Measurements from ENCODE around the gene RGS17. TPM values are rescaled to one million over a fixed set of nuclear protein-coding genes. Genes with fewer than 3 reads are reported as not detected.
"Not testable (repeated sequence)": the region's sequence is repeated elsewhere in the genome, so short reads cannot be mapped to it uniquely, and the experiment has no call there.

RGS17 gene
- total RNA-seq, 1 donor from 2014 or later = under 0.01 TPM

GRCh38 chr6:153129873-153130514 lies 1.1 kb downstream of the RGS17 start:
- peaks cover 18 to 38% (median 28%) of the 10 kb centered on the region in 3 donors for H3K27me3 ChIP-seq (ENCODE audit: control insufficient read depth in 3 of 3, insufficient read depth in 3 of 3, low read length in 3 of 3)
- H3K9me3 ChIP-seq (ENCODE audit: control insufficient read depth in 3 of 3, low read length in 3 of 3) = no peaks in the 10 kb centered on the region
- H3K36me3 ChIP-seq (ENCODE audit: control insufficient read depth in 3 of 3, insufficient read depth in 3 of 3, low read length in 3 of 3) = no peaks in the 10 kb centered on the region
- H3K4me3 ChIP-seq (ENCODE audit: low read length in 3 of 3) = peak overlapping the region; percentile 70 to 73 (median 71)
- H3K27ac ChIP-seq (ENCODE audit: low read depth, low read length) = no peak overlapping the region
- peaks cover 13 to 16% (median 15%) of the 10 kb centered on the region in 3 donors for H3K4me1 ChIP-seq (ENCODE audit: control insufficient read depth in 3 of 3, insufficient read depth in 3 of 3, low read length in 3 of 3)
- H3K9ac ChIP-seq (ENCODE audit: low read depth in 1 of 3, low read length in 3 of 3) = peak overlapping the region; percentile 14 to 57 (median 33)

DNA sequence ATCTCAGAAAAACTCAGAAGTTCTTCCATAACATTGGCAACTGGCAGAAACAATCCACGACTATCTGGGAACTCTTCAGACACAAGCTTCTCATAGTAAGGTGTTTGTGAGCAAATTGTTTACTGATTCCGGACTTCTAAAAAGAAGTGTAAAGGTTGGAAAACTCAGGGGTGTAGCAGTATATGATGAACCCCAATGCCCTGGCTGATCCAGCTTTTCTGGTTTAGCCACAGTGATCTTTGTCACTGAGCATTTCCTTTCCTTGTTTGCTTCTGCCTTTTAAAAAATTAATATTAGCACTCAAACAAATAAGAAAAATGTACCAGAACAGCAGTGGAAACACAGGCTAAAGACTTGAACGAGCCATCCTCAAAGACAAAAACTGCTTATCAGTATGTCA lies 4.9 kb downstream of the RGS17 start:
- Histone ChIP-seq H3K9me3 (ENCODE audit: control insufficient read depth in 3 of 3, low read length in 3 of 3) (no peaks in the 10 kb centered on the region), H3K27ac (ENCODE audit: low read depth, low read length) (no peak overlapping the region), H3K27me3 (ENCODE audit: control insufficient read depth in 3 of 3, insufficient read depth in 3 of 3, low read length in 3 of 3) (peaks cover 18 to 38% (median 28%) of the 10 kb centered on the region in 3 donors), H3K9ac (ENCODE audit: low read depth in 1 of 3, low read length in 3 of 3) (no peak overlapping the region), H3K36me3 (ENCODE audit: control insufficient read depth in 3 of 3, insufficient read depth in 3 of 3, low read length in 3 of 3) (no peaks in the 10 kb centered on the region), H3K4me3 (ENCODE audit: low read length in 3 of 3) (no peak overlapping the region), H3K4me1 (ENCODE audit: control insufficient read depth in 3 of 3, insufficient read depth in 3 of 3, low read length in 3 of 3) (peaks cover 13 to 15% (median 13%) of the 10 kb centered on the region in 3 donors)

- no peak overlapping the region for H3K27ac ChIP-seq (ENCODE audit: low read depth, low read length)
- no peaks in the 10 kb centered on the region for H3K9me3 ChIP-seq (ENCODE audit: control insufficient read depth in 3 of 3, low read length in 3 of 3)
- H3K4me3 ChIP-seq (ENCODE audit: low read length in 3 of 3) = no peak overlapping the region
- peaks cover 4 to 9% (median 6%) of the 10 kb centered on the region in 3 donors for H3K4me1 ChIP-seq (ENCODE audit: control insufficient read depth in 3 of 3, insufficient read depth in 3 of 3, low read length in 3 of 3)
- no peaks in the 10 kb centered on the region for H3K36me3 ChIP-seq (ENCODE audit: control insufficient read depth in 3 of 3, insufficient read depth in 3 of 3, low read length in 3 of 3)
- H3K27me3 ChIP-seq (ENCODE audit: control insufficient read depth in 3 of 3, insufficient read depth in 3 of 3, low read length in 3 of 3) = peaks cover 13 to 33% (median 22%) of the 10 kb centered on the region in 3 donors
- H3K9ac ChIP-seq (ENCODE audit: low read depth in 1 of 3, low read length in 3 of 3) = no peak overlapping the region
These were observed 6.0 kb downstream of the RGS17 start for GRCh38 chr6:153125032-153125431.

GRCh38 chr6:153123801-153124200 lies 7.3 kb downstream of the RGS17 start:
- H3K9me3 ChIP-seq (ENCODE audit: control insufficient read depth in 3 of 3, low read length in 3 of 3) = no peaks in the 10 kb centered on the region

DNA sequence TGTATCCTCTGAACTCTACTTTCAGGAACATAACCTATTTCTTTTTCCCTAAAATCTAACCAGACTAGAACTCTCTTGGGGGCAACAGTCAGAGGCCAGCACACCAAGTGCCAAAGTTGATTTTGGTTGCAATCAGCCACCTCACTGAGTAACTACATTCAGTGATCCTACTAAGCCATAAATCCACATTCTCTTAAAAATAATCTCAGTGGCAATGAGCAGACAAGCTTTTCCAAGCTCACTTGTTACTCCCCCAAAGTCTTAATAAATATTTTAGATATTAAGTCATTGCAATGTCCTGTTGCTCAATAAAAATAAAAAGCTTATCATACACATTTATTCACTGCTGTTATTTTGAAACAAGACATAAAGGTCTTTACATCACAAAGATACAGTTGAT lies 9.8 kb downstream of the RGS17 start:
- H3K9ac ChIP-seq (ENCODE audit: low read depth in 1 of 3, low read length in 3 of 3) = no peak overlapping the region
- peaks cover 0 to 2% (median 0%) of the 10 kb centered on the region in 3 donors for H3K27me3 ChIP-seq (ENCODE audit: control insufficient read depth in 3 of 3, insufficient read depth in 3 of 3, low read length in 3 of 3)
- no peak overlapping the region for H3K4me3 ChIP-seq (ENCODE audit: low read length in 3 of 3)
- H3K4me1 ChIP-seq (ENCODE audit: control insufficient read depth in 3 of 3, insufficient read depth in 3 of 3, low read length in 3 of 3) = no peaks in the 10 kb centered on the region
- H3K36me3 ChIP-seq (ENCODE audit: control insufficient read depth in 3 of 3, insufficient read depth in 3 of 3, low read length in 3 of 3) = no peaks in the 10 kb centered on the region
- no peak overlapping the region for H3K27ac ChIP-seq (ENCODE audit: low read depth, low read length)
- H3K9me3 ChIP-seq (ENCODE audit: control insufficient read depth in 3 of 3, low read length in 3 of 3) = no peaks in the 10 kb centered on the region

More at GRCh38 chr6:153123801-153124200, 7.3 kb downstream of the RGS17 start:
- no peak overlapping the region for H3K9ac ChIP-seq (ENCODE audit: low read depth in 1 of 3, low read length in 3 of 3)
- H3K36me3 ChIP-seq (ENCODE audit: control insufficient read depth in 3 of 3, insufficient read depth in 3 of 3, low read length in 3 of 3) = no peaks in the 10 kb centered on the region
- no peak overlapping the region for H3K27ac ChIP-seq (ENCODE audit: low read depth, low read length)
- no peak overlapping the region for H3K4me3 ChIP-seq (ENCODE audit: low read length in 3 of 3)
- no peaks in the 10 kb centered on the region for H3K4me1 ChIP-seq (ENCODE audit: control insufficient read depth in 3 of 3, insufficient read depth in 3 of 3, low read length in 3 of 3)
- peaks cover 8 to 22% (median 14%) of the 10 kb centered on the region in 3 donors for H3K27me3 ChIP-seq (ENCODE audit: control insufficient read depth in 3 of 3, insufficient read depth in 3 of 3, low read length in 3 of 3)

- Histone ChIP-seq H3K9me3 (ENCODE audit: control insufficient read depth in 3 of 3, low read length in 3 of 3) (no peaks in the 10 kb centered on the region), H3K9ac (ENCODE audit: low read depth in 1 of 3, low read length in 3 of 3) (no peak overlapping the region), H3K36me3 (ENCODE audit: control insufficient read depth in 3 of 3, insufficient read depth in 3 of 3, low read length in 3 of 3) (no peaks in the 10 kb centered on the region), H3K27me3 (ENCODE audit: control insufficient read depth in 3 of 3, insufficient read depth in 3 of 3, low read length in 3 of 3) (no peaks in the 10 kb centered on the region), H3K4me1 (ENCODE audit: control insufficient read depth in 3 of 3, insufficient read depth in 3 of 3, low read length in 3 of 3) (no peaks in the 10 kb centered on the region), H3K27ac (ENCODE audit: low read depth, low read length) (no peak overlapping the region), H3K4me3 (ENCODE audit: low read length in 3 of 3) (no peak overlapping the region)
These were observed 12.8 kb downstream of the RGS17 start for GRCh38 chr6:153117986-153118879.

DNA sequence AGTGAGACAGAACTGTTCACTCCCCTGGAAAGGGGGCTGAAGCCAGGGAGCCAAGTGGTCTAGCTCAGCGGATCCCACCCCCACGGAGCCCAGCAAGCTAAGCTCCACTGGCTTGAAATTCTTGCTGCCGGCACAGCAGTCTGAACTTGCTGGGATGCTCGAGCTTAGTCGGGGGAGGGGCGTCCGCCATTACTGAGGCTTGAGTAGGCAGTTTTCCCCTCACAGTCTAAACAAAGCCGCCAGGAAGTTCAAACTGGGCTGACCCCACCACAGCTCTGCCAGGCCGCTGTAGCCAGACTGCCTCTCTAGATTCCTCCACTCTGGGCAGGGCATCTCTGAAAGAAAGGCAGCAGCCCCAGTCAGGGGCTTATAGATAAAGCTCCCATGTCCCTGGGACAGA lies 20.0 kb downstream of the RGS17 start:
- not testable (repeated sequence) for H3K27ac ChIP-seq (ENCODE audit: low read depth, low read length); H3K9me3 ChIP-seq (ENCODE audit: control insufficient read depth in 3 of 3, low read length in 3 of 3); H3K9ac ChIP-seq (ENCODE audit: low read depth in 1 of 3, low read length in 3 of 3); H3K4me1 ChIP-seq (ENCODE audit: control insufficient read depth in 3 of 3, insufficient read depth in 3 of 3, low read length in 3 of 3); H3K4me3 ChIP-seq (ENCODE audit: low read length in 3 of 3); H3K36me3 ChIP-seq (ENCODE audit: control insufficient read depth in 3 of 3, insufficient read depth in 3 of 3, low read length in 3 of 3); H3K27me3 ChIP-seq (ENCODE audit: control insufficient read depth in 3 of 3, insufficient read depth in 3 of 3, low read length in 3 of 3)

DNA sequence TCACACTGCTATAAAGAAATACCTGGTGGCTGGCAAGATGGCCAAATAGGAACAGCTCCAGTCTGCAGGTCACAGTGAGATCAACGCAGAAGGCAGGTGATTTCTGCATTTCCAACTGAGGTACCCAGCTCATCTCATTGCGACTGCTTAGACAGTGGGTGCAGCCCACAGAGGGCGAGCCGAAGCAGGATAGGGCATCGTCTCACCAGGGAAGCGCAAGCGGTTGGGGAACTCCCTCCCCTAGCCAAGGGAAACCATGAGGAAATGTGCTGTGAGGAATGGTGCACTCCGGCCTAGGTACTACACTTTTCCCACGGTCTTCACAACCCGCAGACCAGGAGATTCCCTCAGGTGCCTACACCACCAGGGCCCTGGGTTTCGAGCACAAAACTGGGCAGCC lies 20.5 kb downstream of the RGS17 start:
- H3K9me3 ChIP-seq (ENCODE audit: control insufficient read depth in 3 of 3, low read length in 3 of 3); H3K27ac ChIP-seq (ENCODE audit: low read depth, low read length); H3K4me1 ChIP-seq (ENCODE audit: control insufficient read depth in 3 of 3, insufficient read depth in 3 of 3, low read length in 3 of 3); H3K9ac ChIP-seq (ENCODE audit: low read depth in 1 of 3, low read length in 3 of 3); H3K27me3 ChIP-seq (ENCODE audit: control insufficient read depth in 3 of 3, insufficient read depth in 3 of 3, low read length in 3 of 3); H3K4me3 ChIP-seq (ENCODE audit: low read length in 3 of 3); H3K36me3 ChIP-seq (ENCODE audit: control insufficient read depth in 3 of 3, insufficient read depth in 3 of 3, low read length in 3 of 3): not testable (repeated sequence)

GRCh38 chr6:153108315-153108714 lies 22.8 kb downstream of the RGS17 start:
- Histone ChIP-seq H3K27me3 (ENCODE audit: control insufficient read depth in 3 of 3, insufficient read depth in 3 of 3, low read length in 3 of 3) (no peaks in the 10 kb centered on the region), H3K9ac (ENCODE audit: low read depth in 1 of 3, low read length in 3 of 3) (no peak overlapping the region)

GRCh38 chr6:153106021-153106420 lies 25.1 kb downstream of the RGS17 start:
- no peaks in the 10 kb centered on the region for H3K27me3 ChIP-seq (ENCODE audit: control insufficient read depth in 3 of 3, insufficient read depth in 3 of 3, low read length in 3 of 3)
- H3K27ac ChIP-seq (ENCODE audit: low read depth, low read length) = no peak overlapping the region
- H3K4me1 ChIP-seq (ENCODE audit: control insufficient read depth in 3 of 3, insufficient read depth in 3 of 3, low read length in 3 of 3) = peaks cover 0 to 8% (median 2%) of the 10 kb centered on the region in 3 donors
- H3K4me3 ChIP-seq (ENCODE audit: low read length in 3 of 3) = no peak overlapping the region
- H3K9ac ChIP-seq (ENCODE audit: low read depth in 1 of 3, low read length in 3 of 3) = no peak overlapping the region
- H3K9me3 ChIP-seq (ENCODE audit: control insufficient read depth in 3 of 3, low read length in 3 of 3) = no peaks in the 10 kb centered on the region
- H3K36me3 ChIP-seq (ENCODE audit: control insufficient read depth in 3 of 3, insufficient read depth in 3 of 3, low read length in 3 of 3) = no peaks in the 10 kb centered on the region

More at GRCh38 chr6:153108315-153108714, 22.8 kb downstream of the RGS17 start:
- Histone ChIP-seq H3K27ac (ENCODE audit: low read depth, low read length) (no peak overlapping the region), H3K4me1 (ENCODE audit: control insufficient read depth in 3 of 3, insufficient read depth in 3 of 3, low read length in 3 of 3) (peaks cover 0 to 7% (median 2%) of the 10 kb centered on the region in 3 donors), H3K4me3 (ENCODE audit: low read length in 3 of 3) (no peak overlapping the region), H3K36me3 (ENCODE audit: control insufficient read depth in 3 of 3, insufficient read depth in 3 of 3, low read length in 3 of 3) (no peaks in the 10 kb centered on the region), H3K9me3 (ENCODE audit: control insufficient read depth in 3 of 3, low read length in 3 of 3) (no peaks in the 10 kb centered on the region)

All from skeletal muscle tissue (tissue), 4 donors.